PC-3 (cell line): Measurements from ENCODE around the gene HMOX1. TPM values are rescaled to one million over a fixed set of nuclear protein-coding genes. Genes with fewer than 3 reads are reported as not detected.

Experiments used
- ATAC-seq: fragments of 200-7000 bp; cut with Tn5 transposase; 2 replicates; pipeline ENCODE4 v1.9.1; 2020; ENCODE audit warnings: mild to moderate bottlenecking, moderate library complexity
- BruUV-seq: library from RNA; stranded (reverse); fragments of 400-500 nt; replicated peaks from 2 replicates; lab custom pipeline; 2021; lab: Mats Ljungman, UMichigan
- CTCF ChIA-PET: fragments of 300-600 bp; sonication (Branson Sonifier 250); formaldehyde crosslinking; loops from one replicate; lab custom pipeline; 2022; ENCODE audit warnings: antibody characterized with exemption; lab: Charles Lee
- POLR2A ChIA-PET: fragments of 300-600 bp; sonication (Branson Sonifier 250); formaldehyde crosslinking; loops from one replicate; lab custom pipeline; 2022; ENCODE audit warnings: antibody characterized with exemption; ENCODE audit not compliant: unreplicated experiment; lab: Charles Lee
- DNase-seq: peaks from one replicate; pipeline ENCODE4 v3.0.0-alpha.2; 2015
- H2AFZ ChIP-seq: fragments of 300-600 bp; sonication (generic); 2 replicates; pipeline ENCODE4 v1.6.0; 2016; ENCODE audit warnings: antibody characterized with exemption, low read length
- H3F3A ChIP-seq: fragments of 300-600 bp; sonication (generic); one replicate; pipeline ENCODE4 v1.6.0; 2017; ENCODE audit warnings: antibody characterized with exemption, low read length, control low read depth, mild to moderate bottlenecking; ENCODE audit not compliant: unreplicated experiment
- H3K27ac ChIP-seq: fragments of 300-600 bp; sonication (generic); 2 replicates; pipeline ENCODE4 v1.5.1; 2016; ENCODE audit warnings: mild to moderate bottlenecking, low read length
- H3K27me3 ChIP-seq: fragments of 300-600 bp; sonication (generic); 2 replicates; pipeline ENCODE4 v1.6.1; 2016; ENCODE audit warnings: low read length, mixed read lengths
- H3K36me3 ChIP-seq: fragments of 300-600 bp; sonication (generic); 2 replicates; pipeline ENCODE4 v1.6.1; 2016; ENCODE audit warnings: low read depth, mixed run types, low read length, mixed read lengths
- H3K4me1 ChIP-seq: fragments of 300-600 bp; sonication (generic); 2 replicates; pipeline ENCODE4 v1.5.1; 2016; ENCODE audit warnings: low read length; ENCODE audit not compliant: insufficient read depth
- H3K4me2 ChIP-seq: fragments of 300-600 bp; sonication (generic); 2 replicates; pipeline ENCODE4 v1.6.0; 2016; ENCODE audit warnings: low read length
- H3K4me3 ChIP-seq: fragments of 300-600 bp; sonication (generic); 2 replicates; pipeline ENCODE4 v1.5.1; 2016; ENCODE audit warnings: mild to moderate bottlenecking, low read length, mixed read lengths
- H3K79me2 ChIP-seq: fragments of 300-600 bp; sonication (generic); 2 replicates; pipeline ENCODE4 v1.6.1; 2017; ENCODE audit warnings: low read length, mixed read lengths
- H3K9ac ChIP-seq: fragments of 300-600 bp; sonication (generic); 2 replicates; pipeline ENCODE4 v1.6.0; 2016; ENCODE audit warnings: mild to moderate bottlenecking, low read length
- H3K9me2 ChIP-seq: fragments of 300-600 bp; sonication (generic); replicated peaks from 2 replicates; pipeline ENCODE4 v1.6.1; 2016; ENCODE audit warnings: mixed run types, low read length, mixed read lengths
- H3K9me3 ChIP-seq: fragments of 300-600 bp; sonication (generic); 2 replicates; pipeline ENCODE4 v1.6.1; 2016; ENCODE audit warnings: low read length, mixed read lengths
- H4K20me1 ChIP-seq: fragments of 300-600 bp; sonication (generic); 2 replicates; pipeline ENCODE4 v1.6.1; 2016; ENCODE audit warnings: low read length, mixed read lengths
- EZH2 ChIP-seq: fragments of 300-600 bp; sonication (generic); IDR thresholded peaks from one replicate; pipeline ENCODE4 v1.6.1; 2017; ENCODE audit warnings: antibody characterized with exemption, mild to moderate bottlenecking, low read length; ENCODE audit not compliant: unreplicated experiment
- EZH2phosphoT487 ChIP-seq: fragments of 300-600 bp; sonication (generic); IDR thresholded peaks from 2 replicates; pipeline ENCODE4 v1.6.1; 2018; ENCODE audit warnings: mild to moderate bottlenecking, antibody characterized with exemption, low read length, borderline replicate concordance
- intact Hi-C: fragments of 100-400 bp; cut with micrococcal nuclease; formaldehyde crosslinking; loops from 2 replicates; pipeline ENCODE4 v1.9.0; 2023
- total RNA-seq: library from RNA; depleted of rRNA; stranded (reverse); fragments of >200 nt; gene quantifications from 2 replicates; pipeline ENCODE4 v1.2.3, GENCODE V29; 2014
- TF ChIP-seq, protein P1 (sequence below): fragments of 300-600 bp; sonication (generic); conservative IDR thresholded peaks from 2 replicates; pipeline ENCODE4 v1.5.1; 2017; ENCODE audit warnings: antibody characterized with exemption, low read depth, mild to moderate bottlenecking, low read length

The HMOX1 gene
- total RNA-seq, 1 experiment from 2014 or later, result 16.5 TPM

DNA sequence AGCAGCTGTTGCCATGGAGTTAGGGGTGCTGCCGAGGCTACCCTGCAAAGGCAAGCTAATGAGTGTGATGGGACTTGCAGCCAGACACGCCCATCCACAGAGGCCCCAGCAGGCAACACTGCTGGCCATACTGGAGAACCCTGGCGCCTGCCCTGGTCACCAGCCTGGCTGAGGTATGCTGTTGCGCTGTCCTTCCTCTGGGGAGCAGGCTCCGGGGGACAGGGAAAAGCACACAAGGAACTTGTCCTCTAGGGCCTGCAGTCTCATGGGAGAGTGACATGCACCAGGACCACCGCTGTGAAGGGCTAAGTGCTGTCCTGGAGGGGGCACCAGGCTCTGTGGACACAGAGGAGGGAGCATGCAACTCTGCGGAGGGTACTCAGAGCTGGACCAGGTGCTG is 45.4 kb upstream of the HMOX1 start:
- Histone ChIP-seq H4K20me1 (no peaks in the 10 kb centered on the region), H3K9me2 (no peaks in the 10 kb centered on the region), H3K27me3 (no peaks in the 10 kb centered on the region), H3K9me3 (no peaks in the 10 kb centered on the region), H3K4me3 (no peak overlapping the region), H3K79me2 (no peaks in the 10 kb centered on the region), H3K4me1 (no peaks in the 10 kb centered on the region), H3K4me2 (no peak overlapping the region), H3K36me3 (no peaks in the 10 kb centered on the region), H3F3A (no peaks in the 10 kb centered on the region), H2AFZ (no peak overlapping the region), H3K9ac (no peak overlapping the region), H3K27ac (no peak overlapping the region)
- BruUV-seq, result no TSS peak
- no peak for ATAC-seq
- TF ChIP-seq EZH2phosphoT487 (no peak), EZH2 (no peak)
- TF ChIP-seq, protein P1, sequence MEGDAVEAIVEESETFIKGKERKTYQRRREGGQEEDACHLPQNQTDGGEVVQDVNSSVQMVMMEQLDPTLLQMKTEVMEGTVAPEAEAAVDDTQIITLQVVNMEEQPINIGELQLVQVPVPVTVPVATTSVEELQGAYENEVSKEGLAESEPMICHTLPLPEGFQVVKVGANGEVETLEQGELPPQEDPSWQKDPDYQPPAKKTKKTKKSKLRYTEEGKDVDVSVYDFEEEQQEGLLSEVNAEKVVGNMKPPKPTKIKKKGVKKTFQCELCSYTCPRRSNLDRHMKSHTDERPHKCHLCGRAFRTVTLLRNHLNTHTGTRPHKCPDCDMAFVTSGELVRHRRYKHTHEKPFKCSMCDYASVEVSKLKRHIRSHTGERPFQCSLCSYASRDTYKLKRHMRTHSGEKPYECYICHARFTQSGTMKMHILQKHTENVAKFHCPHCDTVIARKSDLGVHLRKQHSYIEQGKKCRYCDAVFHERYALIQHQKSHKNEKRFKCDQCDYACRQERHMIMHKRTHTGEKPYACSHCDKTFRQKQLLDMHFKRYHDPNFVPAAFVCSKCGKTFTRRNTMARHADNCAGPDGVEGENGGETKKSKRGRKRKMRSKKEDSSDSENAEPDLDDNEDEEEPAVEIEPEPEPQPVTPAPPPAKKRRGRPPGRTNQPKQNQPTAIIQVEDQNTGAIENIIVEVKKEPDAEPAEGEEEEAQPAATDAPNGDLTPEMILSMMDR, result no peak
- POLR2A ChIA-PET, result no interaction called here
- intact Hi-C loops, result no loop called here
- no peak for DNase-seq
- CTCF ChIA-PET, result no interaction called here

DNA sequence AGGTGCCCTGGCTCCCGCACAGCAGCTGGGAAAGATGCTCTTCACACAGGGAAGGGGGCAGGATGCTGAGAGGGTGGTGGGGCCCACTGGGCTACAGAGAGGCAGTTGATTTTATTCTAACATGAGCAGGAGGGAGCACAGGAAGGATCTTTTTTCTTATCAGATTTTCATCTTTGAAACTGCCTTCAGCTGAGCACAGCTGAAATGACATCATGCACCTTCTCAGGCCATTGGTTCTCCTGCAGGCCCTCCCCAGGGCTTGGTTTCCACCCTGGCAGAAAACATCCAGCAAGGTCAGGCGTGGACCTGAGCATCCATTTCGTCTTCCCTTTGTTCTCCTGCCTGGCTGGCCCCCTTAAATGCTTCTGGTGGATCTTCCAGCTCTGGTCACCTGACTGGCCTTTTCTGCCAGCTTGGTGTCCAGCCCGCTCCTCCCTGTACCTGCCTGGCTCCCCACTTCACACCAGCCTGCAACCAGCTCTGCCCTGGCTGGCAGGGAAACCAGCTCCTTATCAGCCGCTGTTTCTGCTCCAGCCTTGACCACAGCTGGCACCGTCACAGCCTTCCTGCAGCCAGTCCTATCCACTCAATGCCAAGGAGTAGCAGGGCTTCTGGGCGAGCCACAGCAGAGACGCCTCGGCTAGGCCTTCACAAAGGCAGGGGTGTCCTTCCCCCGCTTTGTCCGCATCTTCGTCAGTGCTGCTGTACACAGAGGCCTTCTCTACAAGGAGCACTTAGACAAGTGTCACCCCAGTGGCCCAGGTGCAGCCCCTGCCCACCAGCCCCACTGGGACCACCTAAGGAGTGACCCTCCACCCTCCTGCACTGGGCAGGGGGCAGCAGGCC is 44.7 kb upstream of the HMOX1 start:
- POLR2A ChIA-PET, result no interaction called here
- intact Hi-C loops, result no loop called here
- H3K27ac ChIP-seq, result no peak overlapping the region

DNA sequence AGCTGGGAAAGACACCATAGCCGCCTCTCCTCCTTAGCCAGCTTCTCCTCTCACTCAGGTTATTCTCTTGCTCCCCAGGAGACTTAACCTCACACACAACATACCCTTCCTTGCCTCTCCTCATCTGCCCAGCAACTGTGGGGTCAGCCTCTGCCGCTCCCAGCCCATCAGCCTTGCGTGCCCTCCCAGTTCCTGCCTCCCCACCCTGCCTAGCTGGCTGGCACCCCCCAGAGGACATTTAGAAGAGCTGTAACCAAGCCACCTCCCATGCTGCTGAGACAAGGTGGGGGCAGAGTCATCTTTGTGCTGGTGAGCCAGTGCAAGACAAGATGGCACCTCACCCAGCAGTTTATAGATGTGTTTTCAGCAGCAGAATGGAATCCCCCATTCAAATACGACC is 43.0 kb upstream of the HMOX1 start:
- POLR2A ChIA-PET, result no interaction called here
- CTCF ChIA-PET, result no interaction called here
- H3K4me1 ChIP-seq, result no peaks in the 10 kb centered on the region
- no peaks in the 10 kb centered on the region for H3F3A ChIP-seq
- H3K4me3 ChIP-seq, result no peak overlapping the region
- DNase-seq (no peak), ATAC-seq (no peak)
- no peaks in the 10 kb centered on the region for H3K9me2 ChIP-seq
- intact Hi-C loops, result no loop called here
- no peaks in the 10 kb centered on the region for H3K9me3 ChIP-seq
- TF ChIP-seq, protein P1, result 0 out of 2 replicates have a peak, but pooled peaks have one; percentile 23
- no peak for TF ChIP-seq EZH2
- no peak for TF ChIP-seq EZH2phosphoT487
- H3K9ac ChIP-seq, result no peak overlapping the region
- H4K20me1 ChIP-seq, result no peaks in the 10 kb centered on the region
- H3K27me3 ChIP-seq, result no peaks in the 10 kb centered on the region
- no peak overlapping the region for H3K4me2 ChIP-seq
- no peaks in the 10 kb centered on the region for H3K36me3 ChIP-seq
- no peak overlapping the region for H2AFZ ChIP-seq
- no peaks in the 10 kb centered on the region for H3K79me2 ChIP-seq
- no peak overlapping the region for H3K27ac ChIP-seq
- BruUV-seq, result no TSS peak

More for the DNA sequence above, 44.7 kb upstream of the HMOX1 start:
- no peak for ATAC-seq
- Histone ChIP-seq H2AFZ (no peak overlapping the region), H3K4me1 (no peaks in the 10 kb centered on the region), H3K36me3 (no peaks in the 10 kb centered on the region), H3K9me2 (no peaks in the 10 kb centered on the region), H3F3A (no peaks in the 10 kb centered on the region), H3K4me3 (no peak overlapping the region), H3K4me2 (no peak overlapping the region), H3K9ac (no peak overlapping the region), H4K20me1 (no peaks in the 10 kb centered on the region), H3K27me3 (no peaks in the 10 kb centered on the region), H3K79me2 (no peaks in the 10 kb centered on the region), H3K9me3 (no peaks in the 10 kb centered on the region)
- BruUV-seq, result no TSS peak
- TF ChIP-seq EZH2phosphoT487, result no peak
- DNase-seq, result no peak
- CTCF ChIA-PET, result no interaction called here
